A673 (cell line): ENCODE measurements around the gene S100A14.

Experiments used
- EZH2 ChIP-seq: fragments of 200-600 bp; sonication (generic); IDR thresholded peaks from 2 replicates; pipeline ENCODE4 v1.6.1; 2017; ENCODE audit warnings: borderline replicate concordance, low read depth, mild to moderate bottlenecking, mixed read lengths, antibody characterized with exemption, low read length; ENCODE audit not compliant: poor library complexity, severe bottlenecking
- TF ChIP-seq, protein P1 (sequence below): fragments of 300-800, 200-600 bp; sonication (generic); conservative IDR thresholded peaks from 2 replicates; pipeline ENCODE4 v1.5.1; 2017; ENCODE audit warnings: low read depth, mild to moderate bottlenecking, antibody characterized with exemption, low read length, moderate library complexity, mixed read lengths

DNA sequence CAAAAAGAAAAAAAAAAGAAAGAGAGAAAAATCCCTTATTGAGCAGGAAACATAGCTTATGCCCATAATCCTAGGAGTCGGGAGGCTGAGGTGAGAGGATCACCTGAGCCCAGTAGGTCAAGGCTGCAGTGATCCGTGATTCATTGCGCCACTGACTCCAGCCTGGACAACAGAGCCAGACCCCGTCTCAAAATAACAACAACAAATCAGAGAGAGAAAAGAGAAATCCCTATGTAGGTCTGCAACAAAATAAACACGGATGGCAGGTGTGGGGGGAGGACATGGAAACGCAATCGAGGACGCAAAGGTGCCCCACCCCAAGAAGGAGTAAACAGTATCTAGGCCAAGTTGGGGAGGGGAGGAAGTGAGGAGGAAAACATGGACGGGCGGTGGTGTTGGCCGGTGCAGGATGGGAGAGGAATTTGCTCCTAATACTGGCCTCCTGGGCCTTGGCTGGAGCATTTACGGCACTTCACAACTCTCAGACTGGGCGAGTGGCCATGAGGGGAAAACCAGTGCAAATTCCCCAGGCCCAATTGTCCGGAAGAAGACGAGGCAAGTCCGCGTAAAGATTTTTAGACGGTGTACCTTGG is 17.1 kb upstream of the S100A14 start:
- TF ChIP-seq, protein P1, sequence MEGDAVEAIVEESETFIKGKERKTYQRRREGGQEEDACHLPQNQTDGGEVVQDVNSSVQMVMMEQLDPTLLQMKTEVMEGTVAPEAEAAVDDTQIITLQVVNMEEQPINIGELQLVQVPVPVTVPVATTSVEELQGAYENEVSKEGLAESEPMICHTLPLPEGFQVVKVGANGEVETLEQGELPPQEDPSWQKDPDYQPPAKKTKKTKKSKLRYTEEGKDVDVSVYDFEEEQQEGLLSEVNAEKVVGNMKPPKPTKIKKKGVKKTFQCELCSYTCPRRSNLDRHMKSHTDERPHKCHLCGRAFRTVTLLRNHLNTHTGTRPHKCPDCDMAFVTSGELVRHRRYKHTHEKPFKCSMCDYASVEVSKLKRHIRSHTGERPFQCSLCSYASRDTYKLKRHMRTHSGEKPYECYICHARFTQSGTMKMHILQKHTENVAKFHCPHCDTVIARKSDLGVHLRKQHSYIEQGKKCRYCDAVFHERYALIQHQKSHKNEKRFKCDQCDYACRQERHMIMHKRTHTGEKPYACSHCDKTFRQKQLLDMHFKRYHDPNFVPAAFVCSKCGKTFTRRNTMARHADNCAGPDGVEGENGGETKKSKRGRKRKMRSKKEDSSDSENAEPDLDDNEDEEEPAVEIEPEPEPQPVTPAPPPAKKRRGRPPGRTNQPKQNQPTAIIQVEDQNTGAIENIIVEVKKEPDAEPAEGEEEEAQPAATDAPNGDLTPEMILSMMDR: no peak
- TF ChIP-seq EZH2: no peak
